ENCODE results near the gene NKX1-1. TPM values are rescaled to one million over a fixed set of nuclear protein-coding genes. Genes with fewer than 3 reads are reported as not detected.

NKX1-1 gene
- total RNA-seq, 1 experiment from 2014 or later: not detected

GRCh38 chr4:1359144-1359501 is 47.1 kb downstream of the NKX1-1 start:
- H3K27ac ChIP-seq (ENCODE audit: low read length): no peak overlapping the region
- ChIA-PET CTCF (no interaction called here), POLR2A (no interaction called here)
- H3K4me1 ChIP-seq (ENCODE audit: control insufficient read depth, insufficient read depth, low read length): no peaks in the 10 kb centered on the region
- DNase-seq (ENCODE audit: low read depth, low spot score) (no peak), ATAC-seq (no peak)
- no peaks in the 10 kb centered on the region for H3K27me3 ChIP-seq (ENCODE audit: control insufficient read depth, insufficient read depth, low read length)
- intact Hi-C loops (cut with micrococcal nuclease; ENCODE audit: unreplicated experiment): loop anchor here (5.0 kb wide), 2 partner anchors 153 to 268 kb away; no protein-coding TSS in a partner anchor
- TF ChIP-seq SIN3A (IDR thresholded peaks at IDR 0.05; ENCODE audit: borderline replicate concordance, insufficient read depth, low read depth, low read length): no peak
- TF ChIP-seq TCF7L2 (IDR thresholded peaks at IDR 0.05; ENCODE audit: low read depth, low read length): no peak
- no peak for TF ChIP-seq POLR2AphosphoS5 (IDR thresholded peaks at IDR 0.05; ENCODE audit: low read depth, low read length)
- no peak for TF ChIP-seq REST (IDR thresholded peaks at IDR 0.05; ENCODE audit: insufficient read depth in 1 of 2, low read depth in 2 of 2, low read length in 1 of 2)
- TF ChIP-seq CTCF (IDR thresholded peaks at IDR 0.05): no peak
- H3K4me3 ChIP-seq (ENCODE audit: low read depth in 2 of 2, low read length in 2 of 2): no peak overlapping the region
- BruUV-seq (replicated peaks): no TSS peak
- H3K36me3 ChIP-seq (ENCODE audit: control insufficient read depth, insufficient read depth, low read length): no peaks in the 10 kb centered on the region
- H3K9me3 ChIP-seq (ENCODE audit: control insufficient read depth, insufficient read depth, low read depth, low read length): no peaks in the 10 kb centered on the region
- in situ Hi-C loops (cut with HindIII; ENCODE audit: low pct_unique_long_range_greater_than_20kb, low sequenced_read_pairs): no loop called here

GRCh38 chr4:1358421-1359143 is 47.7 kb downstream of the NKX1-1 start:
- in situ Hi-C loops (cut with HindIII; ENCODE audit: low pct_unique_long_range_greater_than_20kb, low sequenced_read_pairs): no loop called here

More at GRCh38 chr4:1358421-1359143, 47.7 kb downstream of the NKX1-1 start:
- Histone ChIP-seq H3K4me1 (ENCODE audit: control insufficient read depth, insufficient read depth, low read length) (no peaks in the 10 kb centered on the region), H3K27ac (ENCODE audit: low read length) (no peak overlapping the region), H3K36me3 (ENCODE audit: control insufficient read depth, insufficient read depth, low read length) (no peaks in the 10 kb centered on the region), H3K4me3 (ENCODE audit: low read depth in 2 of 2, low read length in 2 of 2) (no peak overlapping the region), H3K9me3 (ENCODE audit: control insufficient read depth, insufficient read depth, low read depth, low read length) (no peaks in the 10 kb centered on the region), H3K27me3 (ENCODE audit: control insufficient read depth, insufficient read depth, low read length) (no peaks in the 10 kb centered on the region)
- ChIA-PET POLR2A (no interaction called here), CTCF (no interaction called here)
- intact Hi-C loops (cut with micrococcal nuclease; ENCODE audit: unreplicated experiment): loop anchor here (5.0 kb wide), 2 partner anchors 154 to 269 kb away; no protein-coding TSS in a partner anchor
- DNase-seq (ENCODE audit: low read depth, low spot score) (no peak), ATAC-seq (no peak)
- BruUV-seq (replicated peaks): no TSS peak
- TF ChIP-seq TCF7L2 (IDR thresholded peaks at IDR 0.05; ENCODE audit: low read depth, low read length) (no peak), CTCF (IDR thresholded peaks at IDR 0.05) (no peak), POLR2AphosphoS5 (IDR thresholded peaks at IDR 0.05; ENCODE audit: low read depth, low read length) (no peak)
